ENCODE measurements around the gene PIAS3. TPM values are rescaled to one million over a fixed set of nuclear protein-coding genes. Genes with fewer than 3 reads are reported as not detected.

The PIAS3 gene
- total RNA-seq, 3 donors from 2014 or later: 11.6 to 26.6 (median 14.8) TPM

- ATAC-seq (no peak), DNase-seq (no peak)
- H3K9me3 ChIP-seq: no peaks in the 10 kb centered on the region
- H3K4me3 ChIP-seq: no peak overlapping the region
- H3K4me1 ChIP-seq (ENCODE audit: low read depth): peaks cover 6% of the 10 kb centered on the region
- intact Hi-C loops (cut with DNase I, micrococcal nuclease): no loop called here
- no peak for TF ChIP-seq CTCF (IDR thresholded peaks at IDR 0.05)
- no peaks in the 10 kb centered on the region for H3K36me3 ChIP-seq (ENCODE audit: low read depth)
Observed at GRCh38 chr1:145884675-145885074, 25.8 kb upstream of the PIAS3 start.

GRCh38 chr1:145879775-145880174 is 20.9 kb upstream of the PIAS3 start:
- intact Hi-C loops (cut with DNase I, micrococcal nuclease): no loop called here
- Histone ChIP-seq H3K36me3 (ENCODE audit: low read depth) (no peaks in the 10 kb centered on the region), H3K9me3 (no peaks in the 10 kb centered on the region), H3K4me1 (ENCODE audit: low read depth) (no peaks in the 10 kb centered on the region), H3K4me3 (no peak overlapping the region)
- DNase-seq (no peak), ATAC-seq (no peak)
- no peak for TF ChIP-seq CTCF (IDR thresholded peaks at IDR 0.05)

GRCh38 chr1:145878724-145879123 is 19.8 kb upstream of the PIAS3 start:
- Histone ChIP-seq H3K4me1 (ENCODE audit: low read depth) (no peaks in the 10 kb centered on the region), H3K4me3 (no peak overlapping the region), H3K9me3 (no peaks in the 10 kb centered on the region), H3K36me3 (ENCODE audit: low read depth) (no peaks in the 10 kb centered on the region)
- no peak for TF ChIP-seq CTCF (IDR thresholded peaks at IDR 0.05)
- no peak for DNase-seq
- intact Hi-C loops (cut with DNase I, micrococcal nuclease): no loop called here
- ATAC-seq: no peak

- Histone ChIP-seq H3K4me3 (no peak overlapping the region), H3K9me3 (no peaks in the 10 kb centered on the region), H3K4me1 (ENCODE audit: low read depth) (no peaks in the 10 kb centered on the region), H3K36me3 (ENCODE audit: low read depth) (no peaks in the 10 kb centered on the region)
- intact Hi-C loops (cut with DNase I, micrococcal nuclease): no loop called here
- ATAC-seq (no peak), DNase-seq (no peak)
- no peak for TF ChIP-seq CTCF (IDR thresholded peaks at IDR 0.05)
Observed at GRCh38 chr1:145877923-145878486, 19.1 kb upstream of the PIAS3 start.

GRCh38 chr1:145874646-145875045 is 15.8 kb upstream of the PIAS3 start:
- intact Hi-C loops (cut with DNase I, micrococcal nuclease): no loop called here
- Histone ChIP-seq H3K4me3 (no peak overlapping the region), H3K36me3 (ENCODE audit: low read depth) (no peaks in the 10 kb centered on the region), H3K4me1 (ENCODE audit: low read depth) (no peaks in the 10 kb centered on the region), H3K9me3 (no peaks in the 10 kb centered on the region)
- ATAC-seq (no peak), DNase-seq (no peak)
- no peak for TF ChIP-seq CTCF (IDR thresholded peaks at IDR 0.05)
